NCI-H345 treated with DMSO at 0.1 percent for 48 hours (cell line): ENCODE measurements around the gene RYK.

Experiments used
- DNase-seq: peaks from one replicate; lab custom pipeline; 2025; ENCODE audit not compliant: unreplicated experiment; lab: John Stamatoyannopoulos, UW

RYK gene

GRCh38 chr3:134155446-134155845 lies 95.2 kb downstream of the RYK start:
- DNase-seq: no peak

- DNase-seq: no peak
Observed at GRCh38 chr3:134153761-134154160, 96.9 kb downstream of the RYK start.

DNA sequence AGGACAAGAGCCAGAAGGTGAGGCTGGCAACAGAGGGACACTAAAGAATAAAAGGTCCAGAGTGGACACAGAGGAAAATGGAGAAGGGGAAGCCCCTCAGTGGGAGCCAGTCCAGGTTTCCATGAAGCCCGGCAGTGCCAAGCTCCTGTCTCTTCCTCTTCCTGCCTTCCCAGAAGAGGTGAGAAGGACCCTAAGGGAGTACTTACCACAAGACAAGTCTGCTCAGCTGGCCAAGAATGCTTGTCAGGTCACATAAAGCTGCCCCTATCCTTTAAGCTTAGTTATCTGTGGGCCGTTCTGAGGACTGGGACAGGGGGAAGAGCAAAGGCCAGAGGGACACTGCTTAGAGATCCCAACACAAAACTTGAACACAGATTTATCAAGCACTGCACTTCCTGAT lies 100.2 kb downstream of the RYK start:
- DNase-seq: no peak

DNA sequence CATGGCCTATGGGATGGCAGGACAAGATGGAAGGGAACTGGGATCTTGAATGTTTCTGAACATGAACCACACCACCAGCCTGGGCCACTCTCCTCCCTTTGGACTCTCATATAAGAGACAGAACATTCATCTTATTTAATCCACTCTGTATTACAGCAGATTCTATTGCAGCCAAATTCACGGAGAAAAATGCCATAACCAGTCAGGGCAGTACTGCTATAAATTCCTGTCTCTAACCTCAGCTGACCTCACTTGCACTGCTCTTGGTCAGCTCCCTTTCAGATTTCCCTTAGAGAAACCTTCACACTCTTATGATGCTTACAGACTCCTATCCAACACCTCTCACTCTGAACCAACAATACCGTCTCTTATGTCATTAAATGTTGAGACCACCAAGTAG lies 101.4 kb downstream of the RYK start:
- no peak for DNase-seq

DNA sequence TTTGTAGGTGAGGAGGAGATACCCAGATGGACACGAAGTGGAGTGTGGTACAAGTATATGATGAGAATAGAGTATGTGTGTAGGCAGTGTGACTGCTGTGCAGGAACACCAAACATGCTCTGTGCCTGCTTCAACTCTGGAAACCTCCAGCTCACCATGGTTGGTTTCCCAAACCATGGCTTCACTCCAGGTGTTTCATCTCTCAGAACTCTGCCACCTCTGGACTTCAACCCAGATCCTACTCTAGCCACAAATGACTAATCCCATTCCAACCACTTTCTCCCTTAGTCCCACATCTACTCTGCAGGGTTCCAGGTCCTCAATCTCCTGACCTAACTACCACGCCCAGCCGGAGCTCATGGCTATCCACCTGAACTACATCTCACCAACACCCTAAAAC lies 102.1 kb downstream of the RYK start:
- no peak for DNase-seq

- no peak for DNase-seq
Observed at GRCh38 chr3:134147411-134147810, 103.2 kb downstream of the RYK start.

DNA sequence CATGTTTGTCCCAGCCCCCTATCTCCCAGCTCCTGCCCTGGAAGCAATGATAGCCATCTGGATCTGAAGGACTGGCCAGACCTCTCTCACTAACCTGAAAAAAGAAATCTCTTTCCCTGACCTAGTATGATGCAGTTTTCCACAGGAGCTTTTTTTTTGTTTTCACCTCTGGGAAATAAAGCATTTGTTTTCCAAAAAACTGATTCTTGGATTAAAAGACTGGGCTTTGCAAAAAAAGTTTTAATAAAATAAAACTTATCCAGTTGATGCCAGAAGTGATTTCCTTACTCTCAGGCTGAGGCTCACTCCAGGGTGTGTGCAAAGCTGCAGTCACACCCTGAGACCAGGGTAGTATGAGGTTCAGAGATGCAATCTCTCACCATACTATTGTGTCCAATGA lies 104.0 kb downstream of the RYK start:
- DNase-seq: no peak

- no peak for DNase-seq
Observed at GRCh38 chr3:134145183-134145582, 105.5 kb downstream of the RYK start.

GRCh38 chr3:134144694-134145093 lies 106.0 kb downstream of the RYK start:
- no peak for DNase-seq

- no peak for DNase-seq
Observed at GRCh38 chr3:134143828-134144401, 106.7 kb downstream of the RYK start.

- no peak for DNase-seq
Observed at GRCh38 chr3:134136604-134137003, 114.1 kb downstream of the RYK start.

- no peak for DNase-seq
Observed at GRCh38 chr3:134134698-134135415, 115.8 kb downstream of the RYK start.

DNA sequence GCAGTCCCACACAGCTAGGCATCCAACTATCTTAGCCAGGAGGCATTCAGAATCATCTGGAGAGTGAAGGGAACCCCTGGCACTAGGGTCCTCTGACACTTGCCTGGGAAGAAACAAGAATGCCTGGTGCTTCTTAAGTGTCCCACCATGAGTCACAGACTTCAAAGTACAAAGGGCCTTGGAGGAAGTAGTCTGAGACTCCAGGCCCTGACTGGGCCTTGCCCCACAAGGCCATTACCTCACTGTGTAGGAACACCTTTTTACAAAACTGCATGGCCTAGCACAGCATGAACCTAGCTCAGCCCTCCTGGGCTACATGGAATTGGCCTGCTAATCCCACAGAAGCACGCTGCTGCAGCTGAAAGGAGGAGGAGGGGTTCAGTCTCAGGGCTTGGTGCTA lies 116.4 kb downstream of the RYK start:
- DNase-seq: no peak

- no peak for DNase-seq
Observed at GRCh38 chr3:134132961-134133360, 117.7 kb downstream of the RYK start.

DNA sequence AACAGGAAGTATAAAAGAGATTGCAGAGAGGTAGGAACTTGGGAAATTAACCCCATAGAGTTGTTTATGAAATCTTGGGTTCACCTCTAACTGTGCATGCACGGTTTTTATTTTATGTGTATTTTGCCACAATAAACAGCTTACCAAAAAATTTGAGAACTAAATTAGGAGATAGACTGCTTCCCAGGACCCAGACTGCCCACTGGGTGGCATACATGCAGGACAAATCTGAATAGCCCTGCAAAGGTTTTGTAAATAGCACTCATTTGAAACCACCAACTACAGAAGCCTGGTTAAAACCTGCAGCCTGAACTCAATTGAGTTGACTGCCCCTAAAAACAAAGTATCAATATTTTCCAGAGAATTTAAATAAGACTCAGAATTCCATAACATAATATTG lies 124.5 kb downstream of the RYK start:
- DNase-seq: no peak

DNA sequence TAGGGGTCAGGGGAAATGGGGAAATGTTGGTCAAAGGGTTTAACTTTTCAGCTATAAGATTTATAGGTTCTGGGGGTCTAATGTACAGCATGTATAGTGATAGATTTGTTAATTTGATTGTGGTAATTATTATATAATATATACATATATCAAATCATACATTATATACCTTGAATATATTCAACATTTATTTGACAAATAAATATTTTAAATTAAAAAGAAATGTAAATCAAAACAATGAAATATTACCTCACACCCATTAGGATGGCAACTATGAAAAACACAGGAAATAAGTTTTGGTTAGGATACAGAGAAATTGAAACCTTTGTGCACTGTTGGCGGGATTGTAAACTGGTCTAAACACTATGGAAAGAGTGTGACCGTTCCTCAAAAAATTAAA lies 135.9 kb downstream of the RYK start:
- no peak for DNase-seq

- DNase-seq: no peak
Observed at GRCh38 chr3:134111616-134112015, 139.0 kb downstream of the RYK start.

- no peak for DNase-seq
Observed at GRCh38 chr3:134110963-134111362, 139.7 kb downstream of the RYK start.
